Measurements from ENCODE around the gene RTRAF.

The RTRAF gene

GRCh38 chr14:52051871-52052270 lies 62.5 kb downstream of the RTRAF start:
- no peak for DNase-seq

- no peak for DNase-seq
Observed at GRCh38 chr14:52052288-52052943, 63.1 kb downstream of the RTRAF start.

- DNase-seq, result no peak
Observed at GRCh38 chr14:52053044-52053443, 63.7 kb downstream of the RTRAF start.

GRCh38 chr14:52054678-52055077 lies 65.3 kb downstream of the RTRAF start:
- DNase-seq, result no peak

- DNase-seq, result no peak
Observed at GRCh38 chr14:52055167-52055566, 65.8 kb downstream of the RTRAF start.

GRCh38 chr14:52058341-52058740 lies 69.0 kb downstream of the RTRAF start:
- DNase-seq, result no peak

- DNase-seq, result no peak
Observed at GRCh38 chr14:52059649-52060048, 70.3 kb downstream of the RTRAF start.

GRCh38 chr14:52060080-52060479 lies 70.7 kb downstream of the RTRAF start:
- no peak for DNase-seq

Measured in T-helper 2 cell (primary cell).